Osteoblast (primary cell): ENCODE data around the gene MEN1. TPM values are rescaled to one million over a fixed set of nuclear protein-coding genes. Genes with fewer than 3 reads are reported as not detected.
A peak's percentile ranks its signal among the peaks of the same experiment; 100 is the strongest.

Experiments
- DNase-seq: peaks from one replicate; pipeline ENCODE4 v3.0.0; 2011; ENCODE audit warnings: low spot score, mixed read lengths; ENCODE audit not compliant: insufficient read length; ENCODE audit errors: missing footprints
- H2AFZ ChIP-seq: 2 replicates; pipeline ENCODE4 v1.6.0; 2011; ENCODE audit warnings: mild to moderate bottlenecking, low read length
- H3K27ac ChIP-seq: 2 replicates; pipeline ENCODE4 v1.5.1; 2011; ENCODE audit warnings: mild to moderate bottlenecking, low read depth, low read length, moderate library complexity
- H3K27me3 ChIP-seq: 2 replicates; pipeline ENCODE4 v1.6.0; 2012; ENCODE audit warnings: mild to moderate bottlenecking, control low read depth, inconsistent platforms, low read length, moderate library complexity; ENCODE audit not compliant: insufficient read depth
- H3K36me3 ChIP-seq: 2 replicates; pipeline ENCODE4 v1.5.1; 2011; ENCODE audit warnings: mild to moderate bottlenecking, low read length, control low read depth, moderate library complexity; ENCODE audit not compliant: insufficient read depth
- H3K4me1 ChIP-seq: 2 replicates; pipeline ENCODE4 v1.5.1; 2011; ENCODE audit warnings: mild to moderate bottlenecking, low read length, control low read depth, moderate library complexity; ENCODE audit not compliant: insufficient read depth
- H3K4me2 ChIP-seq: 2 replicates; pipeline ENCODE4 v1.6.0; 2011; ENCODE audit warnings: mild to moderate bottlenecking, low read length; ENCODE audit not compliant: insufficient read depth
- H3K4me3 ChIP-seq: fragments of 200-600 bp; sonication (generic); 3 replicates; pipeline ENCODE4 v1.5.1; 2012; ENCODE audit warnings: mild to moderate bottlenecking, low read length, inconsistent platforms; ENCODE audit not compliant: insufficient read depth
- H3K79me2 ChIP-seq: 2 replicates; pipeline ENCODE4 v1.6.0; 2012; ENCODE audit warnings: mild to moderate bottlenecking, low read length, control low read depth, inconsistent platforms; ENCODE audit not compliant: insufficient read depth
- H3K9me3 ChIP-seq: 2 replicates; pipeline ENCODE4 v1.5.1; 2011; ENCODE audit warnings: low read depth, low read length, control low read depth
- H4K20me1 ChIP-seq: 2 replicates; pipeline ENCODE4 v1.6.0; 2012; ENCODE audit warnings: mild to moderate bottlenecking, low read length, control low read depth; ENCODE audit not compliant: insufficient read depth
- CTCF ChIP-seq: IDR thresholded peaks from 2 replicates; pipeline ENCODE4 v1.5.1; 2011; ENCODE audit warnings: mild to moderate bottlenecking, low read depth, low read length, moderate library complexity; ENCODE audit errors: extremely low read depth
- total RNA-seq: library from RNA; depleted of rRNA; stranded (reverse); fragments of >200 nt; gene quantifications from 2 replicates; pipeline ENCODE4 v1.2.3, GENCODE V29; 2012

Gene MEN1
- total RNA-seq, 1 donor: 12.3 TPM

GRCh38 chr11:64787526-64788320, 22.6 kb downstream of the MEN1 start:
- no peak overlapping the region for H2AFZ ChIP-seq
- H3K4me3 ChIP-seq: no peak overlapping the region
- peak; percentile 97 for DNase-seq

GRCh38 chr11:64786308-64786707, 24.0 kb downstream of the MEN1 start:
- no peaks in the 10 kb centered on the region for H4K20me1 ChIP-seq
- TF ChIP-seq CTCF: no peak

More at GRCh38 chr11:64787526-64788320, 22.6 kb downstream of the MEN1 start:
- TF ChIP-seq CTCF: peak; percentile 87
- Histone ChIP-seq H3K4me2 (no peak overlapping the region), H3K79me2 (no peaks in the 10 kb centered on the region), H3K9me3 (no peaks in the 10 kb centered on the region), H3K36me3 (no peaks in the 10 kb centered on the region), H3K27ac (no peak overlapping the region), H3K27me3 (no peaks in the 10 kb centered on the region), H3K4me1 (no peaks in the 10 kb centered on the region), H4K20me1 (no peaks in the 10 kb centered on the region)

GRCh38 chr11:64784813-64785581, 25.4 kb downstream of the MEN1 start:
- H3K79me2 ChIP-seq: no peaks in the 10 kb centered on the region

More at GRCh38 chr11:64786308-64786707, 24.0 kb downstream of the MEN1 start:
- H3K9me3 ChIP-seq: no peaks in the 10 kb centered on the region
- H3K36me3 ChIP-seq: no peaks in the 10 kb centered on the region
- H3K4me1 ChIP-seq: no peaks in the 10 kb centered on the region
- H2AFZ ChIP-seq: no peak overlapping the region
- H3K79me2 ChIP-seq: no peaks in the 10 kb centered on the region
- DNase-seq: peak; percentile 17
- no peak overlapping the region for H3K4me2 ChIP-seq
- no peaks in the 10 kb centered on the region for H3K27me3 ChIP-seq
- H3K4me3 ChIP-seq: no peak overlapping the region
- no peak overlapping the region for H3K27ac ChIP-seq

More at GRCh38 chr11:64784813-64785581, 25.4 kb downstream of the MEN1 start:
- Histone ChIP-seq H4K20me1 (no peaks in the 10 kb centered on the region), H3K27ac (no peak overlapping the region), H3K36me3 (no peaks in the 10 kb centered on the region), H3K4me1 (no peaks in the 10 kb centered on the region), H3K27me3 (no peaks in the 10 kb centered on the region), H3K4me3 (no peak overlapping the region), H2AFZ (no peak overlapping the region), H3K4me2 (no peak overlapping the region), H3K9me3 (no peaks in the 10 kb centered on the region)
- DNase-seq: peak; percentile 18
- no peak for TF ChIP-seq CTCF
